ENCODE data around the gene VPS37D. TPM values are rescaled to one million over a fixed set of nuclear protein-coding genes. Genes with fewer than 3 reads are reported as not detected.

Gene VPS37D
- polyA plus RNA-seq, 1 donor (not counting 4 experiments of a cell fraction or from before 2014, with no cell fraction given): 0.81 TPM

DNA sequence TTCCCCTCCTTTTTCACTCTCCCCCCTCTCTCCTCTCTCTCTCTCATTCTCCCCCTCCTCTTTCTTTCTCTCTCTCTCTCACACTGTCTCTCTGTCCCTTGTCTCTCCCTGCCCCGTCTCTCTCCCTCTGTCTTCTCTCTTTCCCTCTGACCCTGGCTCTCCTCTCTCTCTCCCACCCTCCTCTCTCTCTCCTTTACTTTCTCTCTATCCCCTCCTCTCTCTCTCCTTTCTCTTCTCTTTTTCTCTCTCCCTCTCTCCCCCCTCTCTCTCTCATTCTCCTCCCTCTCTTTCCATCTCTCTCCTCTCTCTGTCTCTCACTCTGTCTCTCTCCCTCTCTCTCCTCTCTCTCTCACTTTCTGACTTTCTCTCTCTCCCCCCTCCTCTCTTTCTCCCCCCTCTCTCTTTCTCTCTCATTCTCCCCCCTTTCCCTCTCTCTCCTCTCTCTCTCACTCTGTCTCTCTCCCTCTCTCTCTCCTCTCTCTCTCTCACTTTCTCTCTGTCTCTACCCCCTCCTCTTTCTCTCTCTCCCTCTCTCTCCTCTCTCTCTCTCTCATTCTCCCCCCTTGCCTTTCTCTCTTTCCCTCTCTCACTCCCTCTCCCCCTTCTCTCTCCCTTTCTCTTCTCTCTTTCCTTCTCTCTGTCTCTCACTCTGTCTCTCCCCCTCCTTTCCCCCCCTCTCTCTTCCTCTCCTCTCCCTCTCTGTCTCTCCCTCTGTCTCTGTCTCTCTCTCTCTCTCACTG is 18.9 kb upstream of the VPS37D start:
- Histone ChIP-seq H2AFZ (ENCODE audit: control insufficient read depth, low read length) (no peak overlapping the region), H3K4me1 (ENCODE audit: control insufficient read depth, extremely low read depth, insufficient read depth, low read length) (peaks cover 5% of the 10 kb centered on the region), H3K79me2 (ENCODE audit: control insufficient read depth, insufficient read depth, low read length) (no peaks in the 10 kb centered on the region), H4K20me1 (ENCODE audit: control insufficient read depth, extremely low read depth, insufficient read depth, low read length) (no peaks in the 10 kb centered on the region), H3K9me3 (ENCODE audit: control insufficient read depth, low read depth, low read length) (no peaks in the 10 kb centered on the region), H3K9ac (ENCODE audit: control insufficient read depth, extremely low read depth, insufficient read depth, low read length) (no peak overlapping the region), H3K27me3 (ENCODE audit: control insufficient read depth, extremely low read depth, insufficient read depth, low read length) (peaks cover 41% of the 10 kb centered on the region), H3K36me3 (ENCODE audit: control insufficient read depth in 2 of 2, extremely low read depth in 1 of 2, insufficient read depth in 2 of 2, low read length in 2 of 2) (no peaks in the 10 kb centered on the region), H3K4me3 (ENCODE audit: control insufficient read depth in 2 of 3, extremely low read depth in 1 of 3, insufficient read depth in 2 of 3, low read depth in 1 of 3, low read length in 3 of 3) (no peak overlapping the region), H3K4me2 (ENCODE audit: control insufficient read depth, extremely low read depth, insufficient read depth, low read depth, low read length) (peak overlapping the region; percentile 80), H3K9me1 (ENCODE audit: control insufficient read depth, extremely low read depth, insufficient read depth, low read length) (no peaks in the 10 kb centered on the region), H3K27ac (ENCODE audit: control insufficient read depth, insufficient read depth, low read length) (no peak overlapping the region)
- DNase-seq (ENCODE audit: low read depth, low spot score) (no peak), FAIRE-seq (no peak)
- no peak for TF ChIP-seq EZH2 (IDR thresholded peaks at IDR 0.05; ENCODE audit: low read length)
- no peak for TF ChIP-seq CTCF (optimal IDR thresholded peaks at IDR 0.05 in 1 of 3, IDR thresholded peaks at IDR 0.05 in 1 of 3, conservative IDR thresholded peaks at IDR 0.05 in 1 of 3; ENCODE audit: extremely low read depth in 1 of 3, insufficient read depth in 2 of 3, low read length in 3 of 3)
- dilution Hi-C loops (cut with MboI; ENCODE audit: extremely low pct_ligation_motif_present, low sequenced_read_pairs): no loop called here

GRCh38 chr7:73649576-73649975 is 18.1 kb upstream of the VPS37D start:
- Histone ChIP-seq H3K9me1 (ENCODE audit: control insufficient read depth, extremely low read depth, insufficient read depth, low read length) (no peaks in the 10 kb centered on the region), H4K20me1 (ENCODE audit: control insufficient read depth, extremely low read depth, insufficient read depth, low read length) (no peaks in the 10 kb centered on the region), H3K4me2 (ENCODE audit: control insufficient read depth, extremely low read depth, insufficient read depth, low read depth, low read length) (no peak overlapping the region), H3K79me2 (ENCODE audit: control insufficient read depth, insufficient read depth, low read length) (no peaks in the 10 kb centered on the region), H3K27me3 (ENCODE audit: control insufficient read depth, extremely low read depth, insufficient read depth, low read length) (peaks cover 41% of the 10 kb centered on the region), H3K9me3 (ENCODE audit: control insufficient read depth, low read depth, low read length) (no peaks in the 10 kb centered on the region), H3K9ac (ENCODE audit: control insufficient read depth, extremely low read depth, insufficient read depth, low read length) (no peak overlapping the region), H2AFZ (ENCODE audit: control insufficient read depth, low read length) (no peak overlapping the region), H3K4me1 (ENCODE audit: control insufficient read depth, extremely low read depth, insufficient read depth, low read length) (peaks cover 5% of the 10 kb centered on the region), H3K27ac (ENCODE audit: control insufficient read depth, insufficient read depth, low read length) (no peak overlapping the region), H3K36me3 (ENCODE audit: control insufficient read depth in 2 of 2, extremely low read depth in 1 of 2, insufficient read depth in 2 of 2, low read length in 2 of 2) (no peaks in the 10 kb centered on the region), H3K4me3 (ENCODE audit: control insufficient read depth in 2 of 3, extremely low read depth in 1 of 3, insufficient read depth in 2 of 3, low read depth in 1 of 3, low read length in 3 of 3) (no peak overlapping the region)
- FAIRE-seq: no peak
- no peak for TF ChIP-seq CTCF (optimal IDR thresholded peaks at IDR 0.05 in 1 of 3, IDR thresholded peaks at IDR 0.05 in 1 of 3, conservative IDR thresholded peaks at IDR 0.05 in 1 of 3; ENCODE audit: extremely low read depth in 1 of 3, insufficient read depth in 2 of 3, low read length in 3 of 3)
- TF ChIP-seq EZH2 (IDR thresholded peaks at IDR 0.05; ENCODE audit: low read length): no peak
- dilution Hi-C loops (cut with MboI; ENCODE audit: extremely low pct_ligation_motif_present, low sequenced_read_pairs): no loop called here
- no peak for DNase-seq (ENCODE audit: low read depth, low spot score)
